Measurements from ENCODE around the gene LIN7C.

Gene LIN7C

DNA sequence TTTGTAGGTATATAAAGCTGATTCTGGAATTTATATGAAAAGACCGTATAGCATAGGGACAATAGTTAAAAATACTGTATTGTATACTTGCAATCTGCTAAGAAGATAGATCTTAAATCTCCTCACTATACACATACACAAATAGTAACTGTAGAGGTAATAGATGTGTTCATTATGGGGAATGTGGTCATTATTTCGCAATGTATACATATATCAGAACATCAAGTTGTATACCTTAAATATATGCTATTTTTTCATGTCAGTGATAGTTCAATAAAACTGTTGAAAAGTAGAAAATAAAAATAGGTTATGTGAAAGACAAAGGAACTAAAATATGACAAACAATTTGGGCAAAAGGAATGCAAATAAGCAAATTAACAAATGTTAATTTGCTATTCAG, 35.2 kb upstream of the LIN7C start:
- TF ChIP-seq, protein P1, sequence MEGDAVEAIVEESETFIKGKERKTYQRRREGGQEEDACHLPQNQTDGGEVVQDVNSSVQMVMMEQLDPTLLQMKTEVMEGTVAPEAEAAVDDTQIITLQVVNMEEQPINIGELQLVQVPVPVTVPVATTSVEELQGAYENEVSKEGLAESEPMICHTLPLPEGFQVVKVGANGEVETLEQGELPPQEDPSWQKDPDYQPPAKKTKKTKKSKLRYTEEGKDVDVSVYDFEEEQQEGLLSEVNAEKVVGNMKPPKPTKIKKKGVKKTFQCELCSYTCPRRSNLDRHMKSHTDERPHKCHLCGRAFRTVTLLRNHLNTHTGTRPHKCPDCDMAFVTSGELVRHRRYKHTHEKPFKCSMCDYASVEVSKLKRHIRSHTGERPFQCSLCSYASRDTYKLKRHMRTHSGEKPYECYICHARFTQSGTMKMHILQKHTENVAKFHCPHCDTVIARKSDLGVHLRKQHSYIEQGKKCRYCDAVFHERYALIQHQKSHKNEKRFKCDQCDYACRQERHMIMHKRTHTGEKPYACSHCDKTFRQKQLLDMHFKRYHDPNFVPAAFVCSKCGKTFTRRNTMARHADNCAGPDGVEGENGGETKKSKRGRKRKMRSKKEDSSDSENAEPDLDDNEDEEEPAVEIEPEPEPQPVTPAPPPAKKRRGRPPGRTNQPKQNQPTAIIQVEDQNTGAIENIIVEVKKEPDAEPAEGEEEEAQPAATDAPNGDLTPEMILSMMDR (IDR thresholded peaks at IDR 0.05; ENCODE audit: extremely low read depth, missing control alignments): no peak
- no peak for DNase-seq (ENCODE audit: low spot score)

DNA sequence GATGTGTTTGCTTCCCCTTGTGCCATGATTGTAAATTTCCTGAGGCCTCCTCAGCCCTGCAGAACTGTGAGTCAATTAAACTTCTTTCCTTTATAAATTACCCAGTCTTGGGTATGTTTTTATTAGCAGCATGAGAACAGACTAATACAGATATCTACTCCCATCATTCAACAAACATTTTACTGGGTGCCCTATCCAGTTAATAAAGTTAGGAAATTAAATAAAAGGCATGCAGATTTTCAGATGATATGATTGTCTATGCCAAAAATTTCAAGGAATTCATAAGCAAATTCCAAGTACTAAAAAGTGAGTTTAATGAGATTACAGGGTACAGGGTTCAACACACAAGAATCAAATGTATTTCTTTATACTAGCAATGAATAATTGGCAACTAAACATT, 33.5 kb upstream of the LIN7C start:
- DNase-seq (ENCODE audit: low spot score): no peak
- TF ChIP-seq, protein P1 (IDR thresholded peaks at IDR 0.05; ENCODE audit: extremely low read depth, missing control alignments): no peak

DNA sequence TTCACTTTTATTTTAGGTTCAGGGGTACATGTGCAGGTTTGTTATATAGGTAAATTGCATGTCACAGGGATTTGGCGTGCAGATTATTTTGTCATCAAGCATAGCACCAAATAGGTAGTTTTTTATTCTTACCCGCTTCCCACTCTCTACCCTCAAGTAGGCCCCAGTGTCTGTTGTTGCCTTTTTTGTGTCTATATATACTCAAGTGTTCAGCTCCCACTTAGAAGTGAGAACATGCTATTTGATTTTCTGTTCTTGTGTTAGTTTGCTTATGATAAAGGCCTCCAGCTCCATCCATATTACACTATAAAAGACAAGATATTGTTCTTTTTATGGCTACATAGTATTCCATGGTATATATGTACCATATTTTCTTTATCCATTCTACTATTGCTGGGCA, 28.5 kb upstream of the LIN7C start:
- DNase-seq (ENCODE audit: low spot score): no peak
- TF ChIP-seq, protein P1 (IDR thresholded peaks at IDR 0.05; ENCODE audit: extremely low read depth, missing control alignments): no peak

DNA sequence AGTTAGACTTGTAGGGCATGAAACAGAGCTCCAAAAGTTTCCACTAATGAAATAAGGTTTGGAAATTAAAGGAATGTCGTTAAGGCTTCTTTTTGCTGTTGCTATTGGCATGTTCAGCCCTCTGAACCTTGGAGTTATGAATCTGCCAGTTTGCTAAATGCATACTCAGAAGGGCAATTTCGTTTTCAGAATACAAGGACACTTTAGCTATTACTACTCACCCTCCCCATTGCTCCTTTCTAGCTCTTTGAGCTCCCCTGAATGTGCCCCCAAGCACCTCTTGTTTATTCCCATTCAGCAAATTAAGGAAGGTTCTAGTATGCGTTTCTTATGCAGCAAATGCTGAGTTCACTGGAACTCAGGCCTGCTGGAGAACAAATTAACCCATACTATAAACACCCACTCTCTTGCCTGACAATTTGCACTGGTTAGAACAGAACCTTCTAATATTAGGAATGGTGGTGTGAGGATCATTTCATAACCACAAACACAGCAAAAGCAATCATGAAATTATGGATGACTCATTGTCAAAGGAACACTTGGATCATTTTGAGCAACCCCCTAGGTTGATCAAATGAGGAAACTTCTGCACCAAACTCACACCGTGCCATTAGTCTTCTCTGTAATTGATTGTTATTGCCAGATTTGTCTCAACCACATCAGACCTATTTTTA, 26.2 kb upstream of the LIN7C start:
- DNase-seq (ENCODE audit: low spot score): no peak
- TF ChIP-seq, protein P1 (IDR thresholded peaks at IDR 0.05; ENCODE audit: extremely low read depth, missing control alignments): no peak

DNA sequence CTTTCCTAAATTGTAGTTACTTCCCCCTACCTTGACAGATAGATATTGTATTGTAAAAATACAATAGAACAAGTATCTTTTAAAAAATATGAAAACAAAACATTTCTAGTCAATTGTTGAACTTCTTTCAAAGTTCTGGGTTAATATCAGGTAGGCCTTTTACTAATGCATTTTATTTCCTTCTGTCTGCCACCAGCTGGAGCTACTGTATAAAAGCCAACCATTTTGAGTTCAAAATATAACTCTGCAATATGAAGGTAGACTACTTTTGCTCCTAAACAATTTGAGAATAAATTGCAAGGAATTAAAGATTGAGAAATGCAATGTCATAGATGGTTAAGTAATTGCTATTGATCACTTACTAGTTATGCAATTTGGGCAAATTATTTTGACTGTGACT, 22.1 kb upstream of the LIN7C start:
- DNase-seq (ENCODE audit: low spot score): no peak
- TF ChIP-seq, protein P1 (IDR thresholded peaks at IDR 0.05; ENCODE audit: extremely low read depth, missing control alignments): no peak

DNA sequence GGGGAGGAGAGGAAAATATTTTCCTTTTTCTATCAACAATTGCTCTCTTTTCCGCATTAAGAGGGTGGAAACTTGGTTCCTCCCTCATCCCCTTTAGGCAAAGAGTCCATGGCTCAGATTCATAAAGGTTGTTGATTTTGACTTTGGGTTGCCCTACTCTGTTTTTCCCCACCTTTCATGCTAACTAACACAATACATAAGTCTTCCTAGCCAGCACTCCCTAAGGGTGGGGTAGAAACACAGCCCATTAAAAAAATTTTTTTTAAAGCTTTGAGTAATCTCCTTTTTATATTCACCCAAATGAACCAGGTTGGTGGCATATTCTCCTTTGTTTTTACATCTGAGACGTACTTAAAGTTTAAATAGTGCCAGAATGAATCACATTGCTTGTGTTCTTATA, 20.0 kb upstream of the LIN7C start:
- TF ChIP-seq, protein P1 (IDR thresholded peaks at IDR 0.05; ENCODE audit: extremely low read depth, missing control alignments): no peak
- no peak for DNase-seq (ENCODE audit: low spot score)

DNA sequence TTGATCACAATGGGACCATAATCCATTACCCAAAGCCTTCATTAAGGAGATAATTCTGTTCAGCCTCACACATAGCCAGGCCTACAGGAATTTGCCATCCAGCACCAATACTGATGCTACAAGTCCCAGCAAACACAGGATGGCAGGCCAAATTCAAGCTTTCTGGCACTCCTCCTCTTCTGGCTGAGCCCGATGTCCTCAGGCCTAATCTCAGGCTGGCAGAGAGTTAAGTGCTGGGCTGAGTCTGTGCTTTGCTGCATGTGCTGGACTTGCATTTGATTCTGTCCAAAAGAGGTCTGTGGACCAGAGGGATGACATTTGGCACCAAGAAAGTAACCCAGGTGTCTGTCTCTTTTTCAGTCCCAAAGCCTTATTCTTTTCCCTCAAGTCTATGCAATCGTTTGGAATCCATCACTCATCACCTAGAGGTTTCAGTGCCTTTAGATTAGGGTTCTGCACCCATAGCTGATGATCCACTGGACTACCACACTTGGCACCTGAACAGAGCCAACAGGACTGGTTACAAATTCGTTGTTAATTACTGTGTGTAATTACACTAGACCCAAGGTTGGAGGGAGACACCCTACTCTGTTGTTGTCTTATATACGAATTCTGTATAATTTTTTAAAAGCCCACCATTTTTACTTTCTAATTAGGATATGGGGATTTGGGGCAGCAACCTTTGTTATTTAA, 19.4 kb upstream of the LIN7C start:
- TF ChIP-seq, protein P1 (IDR thresholded peaks at IDR 0.05; ENCODE audit: extremely low read depth, missing control alignments): no peak
- no peak for DNase-seq (ENCODE audit: low spot score)

All from GM20000 (cell line).